ENCODE data around the gene ANO2.

GRCh38 chr12:5514545-5514944, 430.5 kb downstream of the ANO2 start:
- TF ChIP-seq GATA2 (IDR thresholded peaks at IDR 0.05; ENCODE audit: low read depth, low read length) (no peak), GATA3 (IDR thresholded peaks at IDR 0.05; ENCODE audit: low read depth, low read length) (no peak)
